ENCODE measurements around the gene ZNF775.

GRCh38 chr7:150410680-150411346 lies 31.7 kb downstream of the ZNF775 start:
- TF ChIP-seq BACH2 (CRISPR knock-in tag; IDR thresholded peaks at IDR 0.05; ENCODE audit: borderline replicate concordance): no peak
- TF ChIP-seq PPARA (CRISPR knock-in tag; IDR thresholded peaks at IDR 0.05; ENCODE audit: borderline replicate concordance): no peak
- TF ChIP-seq OSR1 (CRISPR knock-in tag; IDR thresholded peaks at IDR 0.05): no peak
- TF ChIP-seq CREB5 (CRISPR knock-in tag; IDR thresholded peaks at IDR 0.05; ENCODE audit: low read depth): no peak
- no peak for TF ChIP-seq RARB (CRISPR knock-in tag; IDR thresholded peaks at IDR 0.05)
- TF ChIP-seq TOX (CRISPR knock-in tag; IDR thresholded peaks at IDR 0.05; ENCODE audit: borderline replicate concordance): no peak
- no peak for TF ChIP-seq ESRRG (CRISPR knock-in tag; IDR thresholded peaks at IDR 0.05)
- TF ChIP-seq ZNF565 (CRISPR knock-in tag; conservative IDR thresholded peaks at IDR 0.05; ENCODE audit: low read depth): no peak
- no peak for TF ChIP-seq ZFP3 (CRISPR knock-in tag; IDR thresholded peaks at IDR 0.05)
- no peak for TF ChIP-seq PATZ1 (CRISPR knock-in tag; IDR thresholded peaks at IDR 0.05; ENCODE audit: borderline replicate concordance)
- TF ChIP-seq ARNTL (CRISPR knock-in tag; IDR thresholded peaks at IDR 0.05; ENCODE audit: borderline replicate concordance, low read depth): no peak
- no peak for TF ChIP-seq ZNF8 (CRISPR knock-in tag; IDR thresholded peaks at IDR 0.05)
